Smooth muscle cell of bladder (primary cell): ENCODE measurements around the gene GSDMA. TPM values are rescaled to one million over a fixed set of nuclear protein-coding genes. Genes with fewer than 3 reads are reported as not detected.

Experiments
- total RNA-seq: library from RNA; depleted of rRNA; stranded (reverse); fragments of >200 nt; gene quantifications from 2 replicates; pipeline ENCODE4 v1.2.3, GENCODE V29; 2014

Gene GSDMA
- total RNA-seq: not detected in 2 replicates

DNA sequence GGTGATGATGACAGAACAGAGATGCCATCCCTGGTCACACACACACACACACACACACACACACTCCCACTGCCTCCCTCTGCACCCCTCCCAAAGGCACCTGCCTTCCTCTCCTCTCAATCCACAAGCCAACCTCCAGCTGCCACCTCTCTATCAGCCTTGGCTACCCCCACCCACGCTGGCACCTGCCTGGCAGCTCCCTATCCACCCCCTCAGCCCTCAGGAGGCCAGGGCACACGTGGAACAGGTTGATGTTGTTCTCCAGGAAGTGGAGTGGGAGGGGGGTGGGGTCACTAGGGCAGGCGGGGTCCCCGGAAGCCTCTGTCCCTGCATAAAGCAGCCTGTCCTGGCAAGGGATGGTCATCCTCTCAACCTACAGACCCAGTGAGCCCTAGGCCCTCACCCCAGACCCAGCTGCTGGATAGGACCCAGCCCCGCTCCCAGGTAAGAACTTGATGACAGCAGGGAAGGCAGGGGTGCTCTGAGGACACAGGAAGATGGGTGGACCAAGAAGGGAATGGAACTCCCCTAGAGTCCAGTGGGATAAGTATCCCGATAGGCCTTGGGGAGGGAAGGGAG lies at the start of gene GSDMA:
GSDMA (plus strand) TSS at position 363 of the 579 bp plus-strand sequence. CDS start 2,684 bp downstream, outside the sequence.

DNA sequence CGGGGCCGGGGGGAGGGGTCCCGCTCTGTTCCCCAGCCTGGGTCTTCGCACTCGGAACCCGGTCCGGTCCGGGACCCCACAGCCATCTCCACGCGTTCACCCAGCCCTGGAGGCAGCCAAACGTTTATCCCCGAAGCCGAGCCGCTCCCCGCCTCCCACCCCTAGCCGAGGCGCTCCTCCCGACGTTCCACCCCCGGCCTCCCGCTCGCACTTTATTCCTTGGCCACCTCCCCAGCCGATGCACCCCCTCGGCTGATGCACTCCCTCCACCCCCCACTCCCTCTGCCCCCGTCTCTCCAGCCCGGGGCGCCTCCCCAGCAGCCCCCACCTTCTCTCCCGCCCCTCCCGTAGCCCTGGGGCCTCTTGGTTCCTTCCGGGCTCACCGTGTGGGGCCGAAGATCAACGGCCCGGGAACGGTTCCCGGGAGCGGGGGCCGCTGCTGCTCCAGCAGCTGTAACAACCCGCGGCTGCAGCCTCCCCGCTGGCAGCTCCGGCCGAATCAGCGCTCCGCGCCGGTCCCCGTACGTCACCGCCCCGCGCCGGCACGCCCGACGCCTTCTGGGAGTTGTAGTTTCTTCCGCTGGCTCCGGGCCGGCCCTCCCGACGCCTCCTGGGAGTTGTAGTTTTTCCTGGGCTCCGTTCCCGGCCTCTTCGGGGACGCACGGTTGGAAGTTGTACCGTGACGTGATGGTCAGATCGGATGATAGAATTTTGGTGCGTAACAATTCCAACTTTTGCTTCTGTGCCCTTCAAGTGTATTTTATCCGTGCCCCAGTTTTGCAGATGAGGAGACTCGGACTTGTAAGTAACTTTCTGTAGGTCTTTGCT lies 35.5 kb upstream of the GSDMA start, which contains the start of the genes LRRC3C and ORMDL3:
LRRC3C (plus strand) TSS at position 632 of the 828 bp plus-strand sequence. CDS start 13,792 bp downstream, outside the sequence.
ORMDL3 (minus strand) TSS at position 501 of the 828 bp plus-strand sequence. CDS start 3,398 bp downstream, outside the sequence.

GRCh38 chr17:39980351-39981206 lies 17.8 kb downstream of the GSDMA start, which contains the start of gene PSMD3:
Gene PSMD3 (plus strand): TSS chr17:39980807. CDS start chr17:39980971, 164 bp downstream.

GRCh38 chr17:40015005-40015997 lies 52.5 kb downstream of the GSDMA start, which contains the start of gene CSF3:
Gene CSF3 (plus strand): TSS chr17:40015440. CDS start chr17:40015475, 35 bp downstream.

Other genes starting within 250 kb of the GSDMA start
- 13.7 and 16.4 TPM in 2 replicates for gene MIEN1, start 232.5 kb upstream of the GSDMA start, total RNA-seq
- gene GRB7, start 225.1 kb upstream of the GSDMA start, total RNA-seq: not detected in 2 replicates
- under 0.01 TPM in 1 of 2 replicates, not detected in the other for gene IKZF3, start 98.7 kb upstream of the GSDMA start, total RNA-seq
- gene ZPBP2, start 94.8 kb upstream of the GSDMA start, total RNA-seq: not detected in 2 replicates
- 3.0 and 8.9 TPM in 2 replicates for gene GSDMB, start 44.4 kb upstream of the GSDMA start, total RNA-seq
- gene ORMDL3, start 35.4 kb upstream of the GSDMA start, total RNA-seq: 57.9 and 89.4 TPM in 2 replicates
- gene LRRC3C, start 35.3 kb upstream of the GSDMA start, total RNA-seq: not detected in 2 replicates
- 76.9 and 83.2 TPM in 2 replicates for gene PSMD3, start 17.8 kb downstream of the GSDMA start, total RNA-seq
- 0.37 and 0.71 TPM in 2 replicates for gene CSF3, start 52.4 kb downstream of the GSDMA start, total RNA-seq
- 21.5 and 25.7 TPM in 2 replicates for gene MED24, start 91.4 kb downstream of the GSDMA start, total RNA-seq
- 18.9 and 27.4 TPM in 2 replicates for gene THRA, start 100.0 kb downstream of the GSDMA start, total RNA-seq
- gene NR1D1, start 137.6 kb downstream of the GSDMA start, total RNA-seq: 0.85 and 1.3 TPM in 2 replicates
- gene MSL1, start 159.0 kb downstream of the GSDMA start, total RNA-seq: 30.2 and 38.6 TPM in 2 replicates
- 19.1 and 20.8 TPM in 2 replicates for gene CASC3, start 177.5 kb downstream of the GSDMA start, total RNA-seq
- 1.00 and 1.8 TPM in 2 replicates for gene RAPGEFL1, start 214.5 kb downstream of the GSDMA start, total RNA-seq